Naive thymus-derived CD4-positive, alpha-beta T cell (primary cell): Measurements from ENCODE around the gene PLCXD3. TPM values are rescaled to one million over a fixed set of nuclear protein-coding genes. Genes with fewer than 3 reads are reported as not detected.

ENCODE experiments used
- ATAC-seq: fragments of 150-1000 bp; cut with Tn5 transposase; 2 replicates; pipeline ENCODE4 v1.10.0; 2021; ENCODE audit warnings: mild to moderate bottlenecking, moderate library complexity
- CTCF ChIA-PET: fragments of 350-600 bp; sonication (Branson Sonifier 250); formaldehyde crosslinking; loops from one replicate; lab custom pipeline; 2021; ENCODE audit warnings: antibody characterized with exemption; lab: Charles Lee
- POLR2A ChIA-PET: fragments of 350-600 bp; sonication (Branson Sonifier 250); formaldehyde crosslinking; loops from one replicate; lab custom pipeline; 2021; ENCODE audit warnings: antibody characterized with exemption, inconsistent platforms; lab: Charles Lee
- DNase-seq, 9 donors: peaks; one replicate each; pipeline versions ENCODE4 v3.0.0 to v3.0.0-alpha.2; 2020 to 2022; ENCODE audit warnings: mixed read lengths in 1 of 9
- H3K27ac ChIP-seq: one replicate; pipeline ENCODE4 v1.7.0; 2013; ENCODE audit warnings: mild to moderate bottlenecking, low read depth, low read length, moderate library complexity
- H3K27me3 ChIP-seq, 2 donors: one replicate each; pipeline ENCODE4 v1.7.0; 2013; ENCODE audit warnings: low read length in 2 of 2, mild to moderate bottlenecking in 2 of 2, moderate library complexity in 2 of 2; ENCODE audit not compliant: control insufficient read depth in 2 of 2, insufficient read depth in 2 of 2
- H3K36me3 ChIP-seq, 3 experiments: 1 replicate in 2 of 3; 2 replicates in 1 of 3; pipeline ENCODE4 v1.7.0; 2013; ENCODE audit warnings: low read length in 3 of 3, mild to moderate bottlenecking in 3 of 3, moderate library complexity in 1 of 3; ENCODE audit not compliant: insufficient read depth in 3 of 3, control insufficient read depth in 2 of 3
- H3K4me1 ChIP-seq, 2 donors: one replicate each; pipeline ENCODE4 v1.7.0; 2013; ENCODE audit warnings: low read length in 2 of 2, mild to moderate bottlenecking in 2 of 2, moderate library complexity in 1 of 2; ENCODE audit not compliant: control insufficient read depth in 2 of 2, insufficient read depth in 2 of 2
- H3K4me3 ChIP-seq: 2 replicates; pipeline ENCODE4 v1.7.0; 2013; ENCODE audit warnings: mild to moderate bottlenecking, low read length
- H3K9me3 ChIP-seq, 3 experiments: 1 replicate in 2 of 3; 2 replicates in 1 of 3; pipeline ENCODE4 v1.7.0; 2013; ENCODE audit warnings: low read length in 3 of 3; ENCODE audit not compliant: control insufficient read depth in 2 of 3
- H3K27ac Mint-ChIP-seq, 9 donors: one replicate each; pipeline ENCODE4 v1.8.0; 2020 to 2022; ENCODE audit warnings: mixed read lengths in 9 of 9, mild to moderate bottlenecking in 8 of 9, moderate library complexity in 5 of 9, inconsistent platforms in 2 of 9
- H3K27me3 Mint-ChIP-seq, 5 donors: one replicate each; pipeline ENCODE4 v1.8.0; 2021 to 2022; ENCODE audit warnings: mixed read lengths in 5 of 5, mild to moderate bottlenecking in 1 of 5
- H3K36me3 Mint-ChIP-seq, 5 donors: one replicate each; pipeline ENCODE4 v1.8.0; 2020 to 2022; ENCODE audit warnings: mixed read lengths in 5 of 5, mild to moderate bottlenecking in 3 of 5, inconsistent platforms in 1 of 5
- H3K4me1 Mint-ChIP-seq, 7 donors: one replicate each; pipeline ENCODE4 v1.8.0; 2020 to 2022; ENCODE audit warnings: mixed read lengths in 7 of 7, mild to moderate bottlenecking in 3 of 7, inconsistent platforms in 1 of 7
- H3K4me3 Mint-ChIP-seq, 10 donors: one replicate each; pipeline ENCODE4 v1.8.0; 2020 to 2022; ENCODE audit warnings: mild to moderate bottlenecking in 10 of 10, mixed read lengths in 10 of 10, moderate library complexity in 6 of 10, inconsistent platforms in 2 of 10
- H3K9me3 Mint-ChIP-seq, 11 donors: one replicate each; pipeline ENCODE4 v1.8.0; 2020 to 2022; ENCODE audit warnings: mixed read lengths in 11 of 11, mild to moderate bottlenecking in 4 of 11, inconsistent platforms in 1 of 11, moderate library complexity in 1 of 11
- intact Hi-C, 2 donors: fragments of 100-400 bp; cut with micrococcal nuclease; formaldehyde crosslinking; loops; one replicate each; pipeline ENCODE4 v1.15.1; 2023
- polyA plus RNA-seq, 2 donors: library from polyadenylated mRNA; unstranded; fragments of 300-500 nt; fragmentation: Illumina TruSeq; gene quantifications; one replicate each; pipeline ENCODE4 v1.2.3, GENCODE V29; 2021
- total RNA-seq, 6 experiments: library from RNA in 5 of 6; stranded (reverse) in 5 of 6; gene quantifications; 1 replicate in 5 of 6; 2 replicates in 1 of 6; pipeline ENCODE4 v1.2.3 and lab custom pipeline; 2021 to 2026

PLCXD3 gene
- total and polyA plus RNA-seq, 7 experiments from 2014 or later: not detected

GRCh38 chr5:41286696-41287095, 223.7 kb downstream of the PLCXD3 start:
- Mint-ChIP-seq H3K4me1 (no peaks in the 10 kb centered on the region), H3K27me3 (peaks cover 0 to 5% (median 0%) of the 10 kb centered on the region in 5 donors), H3K36me3 (no peaks in the 10 kb centered on the region), H3K9me3 (peaks cover 0 to 11% (median 3%) of the 10 kb centered on the region in 11 donors), H3K27ac (no peak overlapping the region), H3K4me3 (no peak overlapping the region)
- Histone ChIP-seq H3K4me3 (no peak overlapping the region), H3K9me3 (no peaks in the 10 kb centered on the region), H3K27me3 (no peaks in the 10 kb centered on the region), H3K4me1 (no peaks in the 10 kb centered on the region), H3K27ac (no peak overlapping the region), H3K36me3 (no peaks in the 10 kb centered on the region)
- POLR2A ChIA-PET: no interaction called here
- CTCF ChIA-PET: no interaction called here
- intact Hi-C loops: no loop called here
- no peak for DNase-seq
- no peak for ATAC-seq

- peaks cover 0 to 11% (median 3%) of the 10 kb centered on the region in 11 donors for H3K9me3 Mint-ChIP-seq
- peaks cover 0 to 5% (median 0%) of the 10 kb centered on the region in 5 donors for H3K27me3 Mint-ChIP-seq
- H3K27ac Mint-ChIP-seq: no peak overlapping the region
- no peaks in the 10 kb centered on the region for H3K27me3 ChIP-seq
- H3K36me3 ChIP-seq: no peaks in the 10 kb centered on the region
- intact Hi-C loops: no loop called here
- no peaks in the 10 kb centered on the region for H3K4me1 ChIP-seq
- H3K36me3 Mint-ChIP-seq: no peaks in the 10 kb centered on the region
- DNase-seq (no peak), ATAC-seq (no peak)
- H3K4me3 ChIP-seq: no peak overlapping the region
- CTCF ChIA-PET: no interaction called here
- no peaks in the 10 kb centered on the region for H3K4me1 Mint-ChIP-seq
- H3K4me3 Mint-ChIP-seq: no peak overlapping the region
- no peak overlapping the region for H3K27ac ChIP-seq
- POLR2A ChIA-PET: no interaction called here
- H3K9me3 ChIP-seq: no peaks in the 10 kb centered on the region
These were observed 224.2 kb downstream of the PLCXD3 start for GRCh38 chr5:41286165-41286564.

GRCh38 chr5:41284938-41285337, 225.5 kb downstream of the PLCXD3 start:
- POLR2A ChIA-PET: no interaction called here
- H3K9me3 Mint-ChIP-seq: peaks cover 0 to 11% (median 3%) of the 10 kb centered on the region in 11 donors
- Histone ChIP-seq H3K4me1 (no peaks in the 10 kb centered on the region), H3K27me3 (no peaks in the 10 kb centered on the region), H3K9me3 (no peaks in the 10 kb centered on the region), H3K36me3 (no peaks in the 10 kb centered on the region), H3K4me3 (no peak overlapping the region), H3K27ac (no peak overlapping the region)
- no peaks in the 10 kb centered on the region for H3K4me1 Mint-ChIP-seq
- H3K4me3 Mint-ChIP-seq: no peak overlapping the region
- DNase-seq (no peak), ATAC-seq (no peak)
- H3K27ac Mint-ChIP-seq: no peak overlapping the region
- peaks cover 0 to 5% (median 0%) of the 10 kb centered on the region in 5 donors for H3K27me3 Mint-ChIP-seq
- intact Hi-C loops: no loop called here
- H3K36me3 Mint-ChIP-seq: no peaks in the 10 kb centered on the region
- CTCF ChIA-PET: no interaction called here

GRCh38 chr5:41281215-41281810, 229.1 kb downstream of the PLCXD3 start:
- POLR2A ChIA-PET: no interaction called here
- no peak overlapping the region for H3K27ac Mint-ChIP-seq
- CTCF ChIA-PET: no interaction called here
- H3K27me3 ChIP-seq: no peaks in the 10 kb centered on the region
- peaks cover 0 to 8% (median 0%) of the 10 kb centered on the region in 5 donors for H3K27me3 Mint-ChIP-seq
- peaks cover 0 to 4% (median 0%) of the 10 kb centered on the region in 11 donors for H3K9me3 Mint-ChIP-seq
- no peak overlapping the region for H3K4me3 ChIP-seq
- ATAC-seq (no peak), DNase-seq (no peak)
- H3K4me1 Mint-ChIP-seq: no peaks in the 10 kb centered on the region
- H3K36me3 Mint-ChIP-seq: no peaks in the 10 kb centered on the region
- H3K36me3 ChIP-seq: no peaks in the 10 kb centered on the region
- no peak overlapping the region for H3K27ac ChIP-seq
- no peaks in the 10 kb centered on the region for H3K4me1 ChIP-seq
- intact Hi-C loops: no loop called here
- H3K9me3 ChIP-seq: no peaks in the 10 kb centered on the region
- H3K4me3 Mint-ChIP-seq: no peak overlapping the region

GRCh38 chr5:41279040-41279439, 231.4 kb downstream of the PLCXD3 start:
- intact Hi-C loops: no loop called here
- H3K4me1 ChIP-seq: no peaks in the 10 kb centered on the region
- no peak overlapping the region for H3K4me3 ChIP-seq
- H3K27ac Mint-ChIP-seq: no peak overlapping the region
- H3K9me3 Mint-ChIP-seq: peaks cover 0 to 5% (median 0%) of the 10 kb centered on the region in 11 donors
- H3K4me1 Mint-ChIP-seq: no peaks in the 10 kb centered on the region
- CTCF ChIA-PET: no interaction called here
- H3K4me3 Mint-ChIP-seq: no peak overlapping the region
- H3K36me3 Mint-ChIP-seq: no peaks in the 10 kb centered on the region
- no peaks in the 10 kb centered on the region for H3K27me3 ChIP-seq
- peaks cover 0 to 10% (median 0%) of the 10 kb centered on the region in 5 donors for H3K27me3 Mint-ChIP-seq
- no peaks in the 10 kb centered on the region for H3K9me3 ChIP-seq
- H3K27ac ChIP-seq: no peak overlapping the region
- DNase-seq: no peak
- H3K36me3 ChIP-seq: no peaks in the 10 kb centered on the region
- no peak for ATAC-seq
- POLR2A ChIA-PET: no interaction called here

- no peak for ATAC-seq
- no peaks in the 10 kb centered on the region for H3K36me3 ChIP-seq
- Mint-ChIP-seq H3K27me3 (peaks cover 0 to 10% (median 0%) of the 10 kb centered on the region in 5 donors), H3K4me1 (no peaks in the 10 kb centered on the region), H3K4me3 (no peak overlapping the region), H3K27ac (no peak overlapping the region), H3K36me3 (no peaks in the 10 kb centered on the region), H3K9me3 (peaks cover 0 to 5% (median 0%) of the 10 kb centered on the region in 11 donors)
- no peaks in the 10 kb centered on the region for H3K4me1 ChIP-seq
- H3K27ac ChIP-seq: no peak overlapping the region
- no peaks in the 10 kb centered on the region for H3K27me3 ChIP-seq
- H3K4me3 ChIP-seq: no peak overlapping the region
- intact Hi-C loops: no loop called here
- H3K9me3 ChIP-seq: no peaks in the 10 kb centered on the region
- CTCF ChIA-PET: no interaction called here
- POLR2A ChIA-PET: no interaction called here
- no peak for DNase-seq
These were observed 232.7 kb downstream of the PLCXD3 start for GRCh38 chr5:41277476-41278245.
